GM21423 (cell line): ENCODE data around the gene DEPDC4.
A peak's percentile ranks its signal among the peaks of the same experiment; 100 is the strongest.

ENCODE experiments used
- ATAC-seq: cut with Tn5 transposase; IDR thresholded peaks from one replicate; pipeline ENCODE4 v1.9.1; 2021; ENCODE audit warnings: mild to moderate bottlenecking, moderate library complexity; ENCODE audit not compliant: unreplicated experiment

Gene DEPDC4

DNA sequence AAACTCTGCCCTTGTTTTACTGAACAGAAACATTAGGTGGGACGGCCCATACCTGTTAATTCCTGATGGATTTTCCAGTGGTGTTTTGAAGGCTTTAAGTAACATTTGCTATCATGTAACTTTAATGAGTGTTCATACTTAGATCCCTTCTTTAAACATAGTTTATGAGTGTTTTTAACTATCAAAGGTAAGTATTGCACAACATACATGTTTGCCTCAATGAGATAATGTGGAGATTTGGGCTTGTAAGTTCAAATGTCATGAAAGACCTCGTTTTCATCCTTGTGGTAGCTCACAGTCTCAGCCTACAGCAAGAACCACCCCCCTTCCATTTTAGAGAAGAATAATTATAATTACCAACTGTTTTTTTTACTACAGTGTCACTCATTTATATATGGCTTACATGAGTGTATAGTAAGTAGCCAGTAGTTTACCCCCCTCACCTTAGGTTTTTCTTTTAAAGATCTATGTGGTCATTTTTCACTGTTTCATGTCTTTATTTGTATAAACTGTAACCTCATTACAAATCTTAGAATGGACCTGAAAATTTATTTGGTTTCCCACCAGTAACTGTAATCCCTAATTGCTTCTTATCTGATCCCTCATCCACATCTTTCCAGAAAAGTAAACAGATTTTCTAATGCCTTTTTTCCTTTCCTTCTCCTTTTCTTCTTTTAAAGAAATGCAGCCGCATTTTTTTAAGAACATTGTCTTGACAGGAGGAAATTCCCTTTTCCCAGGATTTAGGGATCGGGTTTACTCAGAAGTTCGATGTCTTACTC lies 47.4 kb downstream of the DEPDC4 start:
- no peak for ATAC-seq

DNA sequence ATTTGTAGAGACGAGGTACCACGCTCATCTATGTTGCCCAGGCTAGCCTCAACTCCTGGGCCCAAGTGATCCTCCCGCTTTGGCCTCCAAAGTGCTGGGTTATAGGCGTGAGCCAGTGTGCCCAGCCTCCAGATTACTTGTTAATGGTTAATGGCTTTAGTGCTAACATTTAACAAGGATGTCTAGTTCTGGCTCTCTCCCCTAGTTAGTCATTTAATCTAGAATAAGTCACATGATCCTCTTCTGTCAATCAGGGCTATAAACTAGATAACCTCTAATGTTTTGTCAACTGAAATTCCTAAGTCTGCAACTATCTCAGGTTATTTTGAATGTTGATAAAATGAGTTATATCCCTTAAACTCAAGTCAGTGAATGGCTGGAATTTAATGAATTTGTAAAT lies 50.5 kb downstream of the DEPDC4 start:
- ATAC-seq = no peak

DNA sequence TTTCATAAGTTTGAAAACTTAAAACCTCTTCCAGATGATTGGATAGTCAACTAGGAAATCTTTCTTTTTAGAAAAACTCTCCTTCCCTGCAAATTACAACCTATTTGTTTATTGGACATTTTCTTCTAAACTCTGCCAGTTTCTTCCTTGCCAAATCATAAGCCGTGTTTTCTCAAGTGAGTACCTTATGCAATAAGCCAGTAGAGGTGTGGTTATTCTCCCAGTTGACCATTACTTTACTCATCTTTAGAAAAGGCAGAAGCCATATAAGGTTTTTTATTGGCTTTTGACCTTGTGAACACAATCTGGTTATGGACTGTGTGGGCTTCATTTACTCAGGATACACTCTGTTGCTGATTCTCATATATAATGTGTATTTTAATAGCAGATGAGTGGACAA lies 51.7 kb downstream of the DEPDC4 start:
- no peak for ATAC-seq

DNA sequence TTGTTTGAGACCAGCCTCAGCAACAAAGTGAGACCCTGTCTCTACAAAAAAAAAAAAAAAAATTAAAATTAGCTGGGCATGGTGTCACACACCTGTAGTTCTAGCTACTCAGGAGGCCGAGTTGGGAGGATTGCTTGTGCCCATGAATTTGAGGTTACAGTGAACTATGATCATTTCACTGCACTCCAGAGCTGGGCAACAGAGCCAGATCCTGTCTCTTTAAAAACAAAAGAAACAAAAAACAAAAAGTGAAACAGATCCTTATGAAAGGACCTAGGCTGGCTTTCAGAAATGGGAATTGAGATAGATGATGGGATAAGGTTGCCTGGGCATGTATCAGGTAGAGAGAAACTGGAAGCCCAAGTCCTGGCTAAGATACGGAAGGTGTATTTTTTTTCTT lies 52.4 kb downstream of the DEPDC4 start:
- ATAC-seq = no peak

DNA sequence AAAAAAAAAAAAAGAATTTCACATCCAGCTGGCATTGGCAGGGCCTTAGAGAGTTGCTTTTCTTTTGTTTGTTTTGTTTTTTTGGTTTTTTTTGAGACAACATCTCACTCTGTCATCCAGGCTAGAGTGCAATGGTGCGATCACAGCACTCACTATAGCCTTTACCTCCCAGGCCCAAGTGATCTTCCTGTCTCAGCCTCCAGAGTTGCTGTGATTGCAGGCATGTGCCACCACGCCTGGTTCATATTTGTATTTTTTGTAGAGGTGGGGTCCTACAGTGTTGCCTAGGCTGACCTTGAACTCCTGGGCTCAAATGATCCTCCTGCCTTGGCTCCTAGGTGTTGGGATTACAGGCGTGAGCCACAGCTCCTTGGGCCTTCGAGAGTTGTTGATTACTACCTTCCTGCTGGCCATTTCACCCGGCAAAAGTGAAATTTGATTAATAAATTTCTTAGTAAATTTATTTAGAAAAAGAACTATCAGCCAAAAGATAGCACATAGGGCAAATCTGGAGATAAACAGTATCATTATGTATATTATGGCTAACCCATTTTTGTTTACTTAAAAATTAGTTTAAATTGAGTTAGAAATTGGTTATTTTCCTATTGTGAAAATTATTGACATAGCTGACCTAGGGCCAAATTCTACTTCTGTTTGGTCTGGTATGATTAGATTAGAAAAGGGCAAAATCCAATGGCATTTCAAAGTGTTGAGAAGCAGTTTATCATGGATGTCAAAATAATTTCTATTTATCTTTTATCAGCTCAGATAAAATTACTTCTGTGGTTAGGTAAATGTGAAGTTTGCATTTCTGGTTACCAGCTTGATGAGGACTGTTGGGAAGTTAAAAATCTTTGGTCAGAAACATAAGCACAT lies 53.6 kb downstream of the DEPDC4 start:
- no peak for ATAC-seq

DNA sequence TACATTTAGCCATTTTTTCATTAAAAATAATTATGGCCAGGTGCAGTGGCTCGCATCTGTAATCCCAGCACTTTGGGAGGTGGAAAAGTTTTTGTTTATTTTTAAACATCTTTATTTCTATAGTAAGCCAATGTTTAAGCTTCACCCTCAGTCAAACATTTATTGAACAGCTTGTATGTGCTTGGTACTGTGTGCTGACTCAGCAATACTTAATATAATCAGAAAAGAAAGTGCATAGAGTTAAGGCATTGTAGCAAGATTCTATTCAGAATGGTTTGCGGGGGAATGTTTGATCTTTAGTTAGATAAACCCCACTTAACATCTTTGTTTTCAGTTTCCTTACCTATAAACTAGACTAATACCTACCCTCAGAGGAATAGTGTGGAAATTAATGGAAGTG lies 55.2 kb downstream of the DEPDC4 start:
- no peak for ATAC-seq

DNA sequence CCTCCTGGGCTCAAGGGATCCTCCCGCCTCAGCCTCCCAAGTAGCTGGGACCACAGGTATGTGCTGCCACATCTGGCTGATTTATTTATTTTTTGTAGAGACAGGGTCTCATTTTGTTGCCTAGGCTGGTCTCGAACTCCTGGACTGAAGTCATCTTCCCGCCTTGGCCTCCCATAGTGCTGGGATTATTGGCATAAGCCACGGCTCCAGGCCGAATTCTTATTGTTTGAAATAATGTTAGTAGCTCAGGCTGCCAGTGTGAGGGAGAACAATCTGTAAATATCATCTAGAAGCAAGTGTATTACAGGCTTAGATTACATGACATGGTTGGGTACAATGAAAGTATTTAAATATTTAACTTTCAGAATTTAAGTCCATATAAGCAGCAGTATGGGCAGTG lies 58.0 kb downstream of the DEPDC4 start:
- no peak for ATAC-seq

DNA sequence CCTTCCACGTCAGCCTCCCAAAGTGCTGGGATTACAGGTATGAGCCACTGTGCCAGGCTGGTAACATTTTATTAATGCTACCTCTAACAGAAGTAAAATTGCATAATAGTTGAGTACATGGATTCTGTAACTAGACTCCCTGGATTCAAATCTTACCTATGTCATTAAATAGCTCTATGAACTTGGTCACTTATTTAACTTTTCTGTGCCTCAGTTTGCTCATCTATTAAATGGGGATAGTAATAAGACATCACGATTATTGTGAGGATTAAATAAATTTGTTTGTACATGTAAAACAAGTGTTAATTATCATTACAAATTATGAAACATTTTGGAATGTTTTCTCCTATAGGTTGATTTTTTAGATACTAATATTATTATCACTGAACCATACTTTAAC lies 59.6 kb downstream of the DEPDC4 start:
- no peak for ATAC-seq

DNA sequence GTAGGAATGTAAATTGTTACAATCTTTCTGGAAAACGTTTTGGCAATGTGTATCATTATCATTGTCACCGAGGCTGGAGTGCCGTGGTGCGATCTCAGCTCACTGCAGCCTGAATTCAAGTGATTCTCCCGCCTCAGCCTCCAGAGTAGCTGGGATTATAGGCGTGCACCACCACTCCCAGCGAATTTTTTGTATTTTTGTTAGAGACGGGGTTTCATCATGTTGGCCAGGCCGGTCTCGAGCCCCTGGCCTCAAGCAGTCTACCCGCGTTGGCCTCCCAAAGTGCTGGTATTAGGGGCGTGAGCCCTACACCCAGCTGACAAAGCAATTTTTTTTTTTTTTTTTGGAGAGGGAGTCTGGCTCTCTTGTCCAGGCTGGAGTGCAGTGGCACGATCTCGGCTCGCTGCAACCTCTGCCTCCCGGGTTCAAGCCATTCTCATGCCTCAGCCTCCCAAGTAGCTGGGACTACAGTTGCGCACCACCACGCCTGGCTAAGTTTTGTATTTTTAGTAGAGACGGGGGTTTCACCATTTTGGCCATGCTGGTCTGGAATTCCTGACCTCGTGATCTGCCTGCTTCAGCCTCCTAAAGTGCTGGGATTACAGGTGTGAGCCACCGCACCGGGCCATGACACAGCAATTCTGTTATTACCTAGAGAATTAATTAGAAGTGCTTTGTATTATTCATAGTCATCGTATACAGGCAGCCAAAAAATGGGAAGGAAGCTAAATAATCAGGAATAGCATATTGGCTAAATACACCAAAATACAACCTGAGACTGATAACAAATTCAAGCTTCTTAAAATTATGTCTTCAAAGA lies 65.1 kb downstream of the DEPDC4 start:
- no peak for ATAC-seq

DNA sequence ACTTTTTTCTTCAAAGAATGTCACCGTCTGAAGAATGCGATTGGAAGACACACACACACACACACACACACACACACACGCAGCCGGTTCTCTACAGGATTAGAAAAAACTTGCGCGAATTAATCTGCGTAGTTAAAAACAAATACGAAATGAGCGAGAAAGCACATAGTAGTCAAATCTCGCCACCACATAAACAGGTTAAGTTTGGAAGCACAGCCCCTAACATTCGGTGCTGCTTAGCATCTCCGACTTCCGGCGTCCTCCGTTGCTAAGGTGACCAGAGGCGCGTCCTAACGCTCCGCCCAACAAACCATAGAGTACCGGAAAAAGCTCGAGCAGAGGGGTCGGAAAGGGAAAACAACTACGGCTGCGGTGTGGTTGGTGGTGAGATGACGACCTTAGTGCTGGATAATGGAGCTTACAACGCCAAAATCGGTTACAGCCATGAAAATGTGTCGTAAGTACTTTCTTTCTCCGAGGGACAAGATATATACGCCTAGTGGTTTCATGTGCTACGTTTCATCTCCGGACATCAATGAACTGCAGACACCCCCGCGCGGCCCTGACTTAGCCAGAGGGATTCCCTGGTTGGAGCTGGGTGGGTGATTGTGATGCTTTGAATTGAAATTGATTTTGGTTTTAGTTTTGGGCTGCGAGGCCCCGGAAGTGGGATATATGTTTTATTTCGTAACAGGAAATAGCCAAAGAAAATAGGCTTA lies 66.3 kb downstream of the DEPDC4 start, which contains the start of gene ACTR6:
Gene ACTR6 (plus strand): TSS at position 353 of the 719 bp plus-strand sequence. CDS start 37 bp downstream, at position 390.
- ATAC-seq = peak; percentile 91

DNA sequence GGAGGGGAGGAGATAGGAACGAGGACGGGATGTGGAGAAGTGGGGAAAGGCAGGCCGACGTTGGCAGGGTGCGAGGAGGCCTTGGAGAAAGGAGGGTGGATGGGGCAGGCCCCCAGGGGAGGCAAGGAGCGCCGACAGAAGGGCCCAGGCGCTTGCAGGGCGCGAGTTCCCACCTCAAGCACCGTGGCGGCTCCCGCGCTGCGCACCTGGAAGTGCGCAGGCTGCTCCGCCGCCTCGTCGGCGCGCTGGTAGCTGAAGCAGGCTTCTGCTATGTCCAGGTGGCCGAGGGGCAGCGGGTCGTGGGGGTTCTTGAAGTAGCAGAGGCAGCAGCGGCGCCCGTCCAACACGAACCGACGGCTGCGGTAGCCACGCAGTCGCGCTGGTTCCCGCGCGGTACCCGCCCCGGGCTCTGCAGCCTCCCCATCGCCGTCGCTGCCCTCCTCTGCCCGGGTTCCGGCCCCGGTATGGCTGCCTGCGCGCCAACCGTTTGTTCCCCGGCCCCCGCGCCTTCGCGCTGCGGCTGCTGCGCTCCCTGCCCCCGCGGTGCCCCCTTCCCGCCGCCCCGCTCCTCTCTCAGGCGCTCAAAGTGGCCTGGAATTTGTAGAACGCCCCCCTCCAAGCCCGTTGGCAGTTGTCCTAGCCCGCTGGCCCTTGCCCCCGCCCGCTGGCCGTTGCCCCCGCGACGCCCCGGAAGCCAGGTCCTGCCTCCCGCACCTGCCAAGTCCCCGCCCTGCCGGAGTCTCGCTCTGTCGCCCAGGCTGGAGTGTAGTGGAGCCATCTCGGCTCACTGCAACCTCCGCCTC lies 67.3 kb downstream of the DEPDC4 start:
- peak; percentile 82 for ATAC-seq

DNA sequence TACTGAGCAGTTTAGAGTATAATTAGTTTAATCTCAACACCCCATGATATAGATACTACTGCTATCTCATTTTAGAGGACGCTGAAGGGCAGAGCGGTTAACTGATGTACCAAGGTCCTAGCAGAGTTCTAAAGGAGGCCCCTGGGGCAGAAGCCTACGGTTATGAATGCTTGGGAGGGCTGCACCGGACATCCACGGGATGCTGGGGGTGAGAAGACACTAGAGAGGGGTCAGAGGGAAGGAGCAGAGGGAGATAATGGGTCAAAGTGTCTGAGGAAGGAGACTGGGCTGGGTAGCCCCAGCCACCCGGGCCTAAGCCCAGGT lies 67.9 kb downstream of the DEPDC4 start:
- no peak for ATAC-seq

DNA sequence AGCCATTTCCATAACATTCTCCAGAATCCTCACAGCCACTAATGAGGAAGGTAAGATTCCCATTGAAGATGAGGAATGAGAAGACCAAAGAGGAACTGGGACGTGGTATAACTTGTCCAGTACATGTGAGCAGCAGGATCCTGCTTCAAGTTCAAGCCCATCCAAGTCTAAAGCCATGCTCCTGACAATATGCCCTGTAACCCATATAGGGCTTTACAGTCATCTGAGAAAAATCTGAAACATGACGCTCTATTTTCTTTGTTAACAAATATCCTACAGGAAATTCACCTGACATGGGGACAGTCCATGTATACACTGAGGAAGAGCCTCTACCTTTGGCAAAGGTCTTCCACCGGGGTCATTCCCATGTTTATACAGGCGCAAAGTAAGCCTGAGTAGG lies 69.4 kb downstream of the DEPDC4 start:
- no peak for ATAC-seq

DNA sequence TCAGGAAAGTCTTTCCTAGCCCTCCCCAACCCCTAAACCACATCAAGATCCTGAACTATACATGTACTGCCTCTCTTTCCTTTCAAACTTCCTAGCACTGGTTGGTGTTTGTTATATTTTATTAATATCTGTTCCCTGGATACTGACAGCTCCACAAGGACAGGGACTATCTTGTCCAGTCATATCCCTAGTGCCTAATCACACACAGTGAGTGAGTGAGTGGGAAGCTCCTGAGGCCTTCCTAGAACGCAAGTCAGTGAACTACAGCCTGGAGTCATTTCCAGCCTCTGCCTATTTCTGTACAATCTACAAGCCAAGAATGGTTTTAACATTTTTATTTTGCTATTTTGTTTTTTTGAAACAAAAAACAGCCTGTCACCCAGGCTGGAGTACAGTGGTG lies 73.8 kb downstream of the DEPDC4 start:
- no peak for ATAC-seq
